ENCODE results near the gene CYP3A7. TPM values are rescaled to one million over a fixed set of nuclear protein-coding genes. Genes with fewer than 3 reads are reported as not detected.
"Not testable (repeated sequence)": the region's sequence is repeated elsewhere in the genome, so short reads cannot be mapped to it uniquely, and the experiment has no call there.

The CYP3A7 gene
- total and polyA plus RNA-seq, 4 donors, result 0.05 TPM; not detected in 3

GRCh38 chr7:99723201-99723600 is 11.8 kb downstream of the CYP3A7 start:
- WGBS, 2 donors, result 89% methylated on average over 6 of the region's 6 CpGs
- DNase-seq, result not testable (repeated sequence)

DNA sequence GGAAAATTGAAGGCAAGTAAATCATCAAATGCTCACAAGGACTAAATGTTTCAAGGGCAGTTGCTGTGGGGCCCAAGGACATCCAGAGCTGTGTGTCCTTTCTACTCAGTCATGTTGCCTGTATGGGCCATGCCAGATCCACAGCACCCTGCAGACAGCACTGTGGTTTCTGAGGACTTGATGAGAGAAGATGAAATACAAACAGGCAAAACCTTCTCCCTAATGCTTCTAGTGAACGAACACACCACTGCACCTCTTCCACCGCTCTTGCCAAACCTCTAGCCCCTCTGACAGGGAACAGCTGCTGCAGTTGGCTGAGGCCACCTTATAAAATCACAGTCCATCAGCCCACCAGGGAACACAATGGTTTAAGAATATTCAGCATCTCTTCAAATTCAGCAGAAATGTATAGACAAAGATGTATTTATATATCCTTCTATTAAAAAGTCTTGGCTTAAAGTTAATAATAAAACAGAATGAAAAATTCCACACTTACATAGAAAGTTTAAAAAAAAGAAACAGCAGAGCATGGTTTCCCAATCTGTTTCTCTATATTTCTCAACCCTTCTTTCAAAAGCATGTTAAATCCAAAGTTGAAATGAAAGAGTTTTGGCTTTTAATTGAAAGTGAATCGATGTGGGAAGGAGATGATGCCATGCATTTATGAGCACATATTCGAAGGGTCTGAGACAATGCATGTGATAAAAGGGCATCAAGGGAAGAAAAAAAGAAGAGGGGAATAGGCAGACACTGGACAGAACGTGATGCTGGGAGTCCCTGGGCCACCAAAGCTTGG is 14.0 kb downstream of the CYP3A7 start:
- Histone ChIP-seq H3K27ac (ENCODE audit: low read depth in 1 of 2, low read length in 2 of 2) (no peak overlapping the region), H3K9me3 (ENCODE audit: control insufficient read depth, low read length) (no peaks in the 10 kb centered on the region), H3K4me3 (ENCODE audit: low read length in 2 of 2) (no peak overlapping the region), H3K36me3 (ENCODE audit: control insufficient read depth in 1 of 2, insufficient read depth in 2 of 2, low read length in 1 of 2) (no peaks in the 10 kb centered on the region), H3K4me1 (ENCODE audit: control insufficient read depth in 1 of 2, insufficient read depth in 2 of 2, low read length in 2 of 2) (no peaks in the 10 kb centered on the region), H3K27me3 (ENCODE audit: control insufficient read depth in 1 of 2, insufficient read depth in 2 of 2, low read length in 1 of 2) (no peaks in the 10 kb centered on the region)
- intact Hi-C loops (cut with DNase I), result no loop called here
- ATAC-seq (ENCODE audit: low FRiP score) (no peak), DNase-seq (no peak)
- WGBS, 2 donors, result 67 to 75% methylated on average over 5 of the region's 5 CpGs

More at GRCh38 chr7:99723201-99723600, 11.8 kb downstream of the CYP3A7 start:
- H3K4me1 ChIP-seq (ENCODE audit: control insufficient read depth in 1 of 2, insufficient read depth in 2 of 2, low read length in 2 of 2); H3K36me3 ChIP-seq (ENCODE audit: control insufficient read depth in 1 of 2, insufficient read depth in 2 of 2, low read length in 1 of 2); H3K27me3 ChIP-seq (ENCODE audit: control insufficient read depth in 1 of 2, insufficient read depth in 2 of 2, low read length in 1 of 2); ATAC-seq (ENCODE audit: low FRiP score); H3K27ac ChIP-seq (ENCODE audit: low read depth in 1 of 2, low read length in 2 of 2); intact Hi-C loops (cut with DNase I); H3K9me3 ChIP-seq (ENCODE audit: control insufficient read depth, low read length); H3K4me3 ChIP-seq (ENCODE audit: low read length in 2 of 2): not testable (repeated sequence)

- WGBS, 2 donors, result 79 to 83% methylated on average over 4 of the region's 4 CpGs
- Histone ChIP-seq H3K27ac (ENCODE audit: low read depth in 1 of 2, low read length in 2 of 2) (no peak overlapping the region), H3K9me3 (ENCODE audit: control insufficient read depth, low read length) (no peaks in the 10 kb centered on the region), H3K4me3 (ENCODE audit: low read length in 2 of 2) (no peak overlapping the region), H3K36me3 (ENCODE audit: control insufficient read depth in 1 of 2, insufficient read depth in 2 of 2, low read length in 1 of 2) (no peaks in the 10 kb centered on the region), H3K4me1 (ENCODE audit: control insufficient read depth in 1 of 2, insufficient read depth in 2 of 2, low read length in 2 of 2) (no peaks in the 10 kb centered on the region), H3K27me3 (ENCODE audit: control insufficient read depth in 1 of 2, insufficient read depth in 2 of 2, low read length in 1 of 2) (no peaks in the 10 kb centered on the region)
- intact Hi-C loops (cut with DNase I), result no loop called here
- no peak for ATAC-seq (ENCODE audit: low FRiP score)
- no peak for DNase-seq
These were observed 14.8 kb downstream of the CYP3A7 start for GRCh38 chr7:99719996-99720769.

DNA sequence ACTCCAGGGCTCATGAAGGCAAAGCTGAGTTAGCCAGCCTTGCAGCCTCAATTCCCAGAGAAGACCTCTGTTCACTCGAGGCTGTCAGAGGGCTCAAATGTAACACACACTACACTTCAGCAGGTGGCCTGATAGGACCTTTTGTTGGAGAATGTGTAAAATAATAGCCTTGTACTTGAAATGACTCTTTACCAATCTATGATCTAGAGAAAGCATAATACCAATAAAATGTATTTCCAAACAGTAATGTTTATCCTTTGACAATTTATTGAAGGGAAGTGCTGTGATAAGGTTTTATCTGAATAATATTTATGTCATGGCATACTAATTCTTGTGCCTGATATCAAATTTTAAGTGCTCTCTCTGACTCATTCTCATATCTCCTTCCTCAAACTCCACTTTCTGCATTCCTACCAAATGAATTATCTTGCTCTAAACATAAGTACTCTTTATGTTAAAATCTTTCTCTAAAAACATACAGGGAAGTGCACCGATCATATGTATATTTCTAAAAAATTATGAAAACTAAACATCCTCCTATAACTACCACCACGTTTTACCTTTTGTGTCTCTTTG is 20.9 kb downstream of the CYP3A7 start:
- ATAC-seq (ENCODE audit: low FRiP score) (no peak), DNase-seq (no peak)
- intact Hi-C loops (cut with DNase I), result no loop called here
- H3K9me3 ChIP-seq (ENCODE audit: control insufficient read depth, low read length), result peaks cover 3% of the 10 kb centered on the region
- 71 to 75% methylated on average over 3 of the region's 3 CpGs for WGBS, 2 donors
- H3K4me1 ChIP-seq (ENCODE audit: control insufficient read depth in 1 of 2, insufficient read depth in 2 of 2, low read length in 2 of 2), result no peaks in the 10 kb centered on the region
- no peak overlapping the region for H3K27ac ChIP-seq (ENCODE audit: low read depth in 1 of 2, low read length in 2 of 2)
- H3K4me3 ChIP-seq (ENCODE audit: low read length in 2 of 2), result no peak overlapping the region
- H3K36me3 ChIP-seq (ENCODE audit: control insufficient read depth in 1 of 2, insufficient read depth in 2 of 2, low read length in 1 of 2), result no peaks in the 10 kb centered on the region
- H3K27me3 ChIP-seq (ENCODE audit: control insufficient read depth in 1 of 2, insufficient read depth in 2 of 2, low read length in 1 of 2), result no peaks in the 10 kb centered on the region

- Histone ChIP-seq H3K36me3 (ENCODE audit: control insufficient read depth in 1 of 2, insufficient read depth in 2 of 2, low read length in 1 of 2) (no peaks in the 10 kb centered on the region), H3K27ac (ENCODE audit: low read depth in 1 of 2, low read length in 2 of 2) (no peak overlapping the region), H3K4me1 (ENCODE audit: control insufficient read depth in 1 of 2, insufficient read depth in 2 of 2, low read length in 2 of 2) (no peaks in the 10 kb centered on the region), H3K9me3 (ENCODE audit: control insufficient read depth, low read length) (peaks cover 5% of the 10 kb centered on the region), H3K4me3 (ENCODE audit: low read length in 2 of 2) (no peak overlapping the region), H3K27me3 (ENCODE audit: control insufficient read depth in 1 of 2, insufficient read depth in 2 of 2, low read length in 1 of 2) (no peaks in the 10 kb centered on the region)
- ATAC-seq (ENCODE audit: low FRiP score) (no peak), DNase-seq (no peak)
- intact Hi-C loops (cut with DNase I), result no loop called here
- WGBS, 2 donors, result 53% methylated on average over 2 of the region's 2 CpGs
These were observed 25.0 kb downstream of the CYP3A7 start for GRCh38 chr7:99709838-99710578.

DNA sequence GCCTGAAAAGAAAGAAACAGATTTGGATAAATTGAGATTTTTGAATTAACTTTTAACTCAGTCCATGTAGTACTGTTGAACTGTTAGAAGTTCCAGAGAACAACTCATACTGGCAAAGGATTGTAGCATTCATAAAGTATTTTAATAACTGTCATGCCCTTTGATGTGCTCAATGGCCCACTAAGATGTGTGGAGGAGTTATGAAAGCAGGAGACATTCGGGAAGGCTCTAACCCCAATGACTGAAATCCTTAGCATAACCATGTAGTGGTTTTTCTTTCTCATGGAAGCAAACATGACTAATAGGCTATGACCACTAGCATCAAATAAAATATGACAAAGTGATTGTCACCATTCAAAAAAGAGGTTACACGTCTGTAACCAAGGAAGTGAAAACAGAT is 25.7 kb downstream of the CYP3A7 start:
- no peak overlapping the region for H3K4me3 ChIP-seq (ENCODE audit: low read length in 2 of 2)
- H3K27ac ChIP-seq (ENCODE audit: low read depth in 1 of 2, low read length in 2 of 2), result no peak overlapping the region
- 86 to 91% methylated on average over 2 of the region's 2 CpGs for WGBS, 2 donors
- DNase-seq, result no peak
- no peak for ATAC-seq (ENCODE audit: low FRiP score)
- H3K4me1 ChIP-seq (ENCODE audit: control insufficient read depth in 1 of 2, insufficient read depth in 2 of 2, low read length in 2 of 2), result no peaks in the 10 kb centered on the region
- no peaks in the 10 kb centered on the region for H3K36me3 ChIP-seq (ENCODE audit: control insufficient read depth in 1 of 2, insufficient read depth in 2 of 2, low read length in 1 of 2)
- no peaks in the 10 kb centered on the region for H3K27me3 ChIP-seq (ENCODE audit: control insufficient read depth in 1 of 2, insufficient read depth in 2 of 2, low read length in 1 of 2)
- H3K9me3 ChIP-seq (ENCODE audit: control insufficient read depth, low read length), result peaks cover 3% of the 10 kb centered on the region
- intact Hi-C loops (cut with DNase I), result no loop called here

DNA sequence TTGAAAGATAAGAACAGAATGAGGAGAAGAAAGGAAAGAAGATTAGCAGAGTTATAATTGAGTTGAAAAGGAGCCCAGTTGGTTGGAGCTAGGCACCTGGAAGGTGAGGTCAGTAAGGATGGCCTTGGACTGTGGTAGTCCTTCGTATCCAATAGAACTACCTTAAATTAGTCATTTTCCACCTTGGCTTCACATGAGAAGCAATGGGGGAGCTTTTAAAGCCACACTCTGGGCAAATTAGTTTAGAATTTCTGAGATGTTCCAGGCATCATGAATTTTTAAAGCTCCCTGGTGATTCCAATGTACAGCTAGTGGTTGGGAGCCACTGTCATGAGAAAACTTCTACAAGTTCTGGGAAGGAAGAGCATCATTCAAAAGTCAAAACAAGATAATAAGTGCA is 27.9 kb downstream of the CYP3A7 start:
- intact Hi-C loops (cut with DNase I), result no loop called here
- Histone ChIP-seq H3K27ac (ENCODE audit: low read depth in 1 of 2, low read length in 2 of 2) (no peak overlapping the region), H3K27me3 (ENCODE audit: control insufficient read depth in 1 of 2, insufficient read depth in 2 of 2, low read length in 1 of 2) (no peaks in the 10 kb centered on the region), H3K36me3 (ENCODE audit: control insufficient read depth in 1 of 2, insufficient read depth in 2 of 2, low read length in 1 of 2) (no peaks in the 10 kb centered on the region), H3K4me3 (ENCODE audit: low read length in 2 of 2) (no peak overlapping the region), H3K9me3 (ENCODE audit: control insufficient read depth, low read length) (peaks cover 3% of the 10 kb centered on the region), H3K4me1 (ENCODE audit: control insufficient read depth in 1 of 2, insufficient read depth in 2 of 2, low read length in 2 of 2) (no peaks in the 10 kb centered on the region)
- ATAC-seq (ENCODE audit: low FRiP score), result no peak
- DNase-seq, result no peak
- 41 to 42% methylated on average over 1 of the region's 1 CpG for WGBS, 2 donors

DNA sequence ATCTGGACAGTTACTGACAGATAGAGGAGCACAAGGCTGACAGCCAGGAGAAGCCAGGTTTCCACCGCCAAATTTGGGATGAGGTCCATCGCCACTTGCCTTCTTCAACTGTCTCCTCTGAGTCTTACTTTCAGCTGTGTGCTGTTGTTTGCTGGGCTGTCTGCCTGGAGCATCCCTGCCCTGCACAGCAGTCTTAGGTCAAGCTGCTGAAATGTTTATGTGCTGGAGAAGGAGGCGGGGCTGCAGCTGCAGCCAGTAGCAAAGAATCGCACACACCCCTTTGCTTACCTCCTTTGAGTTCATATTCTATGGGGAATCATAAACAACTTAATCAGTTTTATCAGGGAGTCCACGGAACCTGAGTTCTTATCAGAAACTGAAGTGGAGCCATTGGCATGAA is 35.0 kb downstream of the CYP3A7 start:
- Histone ChIP-seq H3K27ac (ENCODE audit: low read depth in 1 of 2, low read length in 2 of 2) (no peak overlapping the region), H3K27me3 (ENCODE audit: control insufficient read depth in 1 of 2, insufficient read depth in 2 of 2, low read length in 1 of 2) (no peaks in the 10 kb centered on the region), H3K9me3 (ENCODE audit: control insufficient read depth, low read length) (peaks cover 3% of the 10 kb centered on the region), H3K4me1 (ENCODE audit: control insufficient read depth in 1 of 2, insufficient read depth in 2 of 2, low read length in 2 of 2) (no peaks in the 10 kb centered on the region), H3K4me3 (ENCODE audit: low read length in 2 of 2) (no peak overlapping the region), H3K36me3 (ENCODE audit: control insufficient read depth in 1 of 2, insufficient read depth in 2 of 2, low read length in 1 of 2) (no peaks in the 10 kb centered on the region)
- DNase-seq (no peak), ATAC-seq (ENCODE audit: low FRiP score) (no peak)
- WGBS, 2 donors, result 62 to 65% methylated on average over 5 of the region's 5 CpGs
- intact Hi-C loops (cut with DNase I), result no loop called here

All from aorta (tissue), 5 donors.